A673 (cell line): ENCODE data around the gene ENTPD8.

Experiments
- CTCF ChIP-seq: fragments of 300-800, 200-600 bp; sonication (generic); conservative IDR thresholded peaks from 2 replicates; pipeline ENCODE4 v1.5.1; 2017; ENCODE audit warnings: low read depth, mild to moderate bottlenecking, antibody characterized with exemption, low read length, moderate library complexity, mixed read lengths
- EZH2 ChIP-seq: fragments of 200-600 bp; sonication (generic); IDR thresholded peaks from 2 replicates; pipeline ENCODE4 v1.6.1; 2017; ENCODE audit warnings: borderline replicate concordance, low read depth, mild to moderate bottlenecking, mixed read lengths, antibody characterized with exemption, low read length; ENCODE audit not compliant: poor library complexity, severe bottlenecking

- no peak for TF ChIP-seq CTCF
- no peak for TF ChIP-seq EZH2
These were observed 5.7 kb downstream of the ENTPD8 start for GRCh38 chr9:137435381-137435891.
